ENCODE results near the gene PTGES2. TPM values are rescaled to one million over a fixed set of nuclear protein-coding genes. Genes with fewer than 3 reads are reported as not detected.
A peak's percentile ranks its signal among the peaks of the same experiment; 100 is the strongest.

The PTGES2 gene
- total RNA-seq, 4 donors from 2014 or later = 123 to 193 (median 168) TPM

- TF ChIP-seq POLR2A (IDR thresholded peaks at IDR 0.05) (no peak), CTCF (IDR thresholded peaks at IDR 0.05) (no peak)
- H3K27me3 ChIP-seq = no peaks in the 10 kb centered on the region
- no peaks in the 10 kb centered on the region for H3K36me3 ChIP-seq
- no peaks in the 10 kb centered on the region for H3K9me3 ChIP-seq
- H3K4me1 ChIP-seq = peaks cover 0 to 65% (median 10%) of the 10 kb centered on the region in 4 donors
- no peak overlapping the region for H3K4me3 ChIP-seq
- DNase-seq = no peak
- H3K27ac ChIP-seq = peak overlapping the region; percentile 59 to 89 (median 73)
Measured at GRCh38 chr9:128094950-128095544, 32.5 kb downstream of the PTGES2 start.

- H3K9me3 ChIP-seq = no peaks in the 10 kb centered on the region
- H3K4me1 ChIP-seq = peaks cover 0 to 58% (median 10%) of the 10 kb centered on the region in 4 donors
- H3K27me3 ChIP-seq = no peaks in the 10 kb centered on the region
- DNase-seq = peak; percentile 80 to 93 (median 84)
- peak overlapping the region; percentile 59 to 89 (median 73) for H3K27ac ChIP-seq
- H3K4me3 ChIP-seq = no peak overlapping the region
- no peak for TF ChIP-seq CTCF (IDR thresholded peaks at IDR 0.05)
- TF ChIP-seq POLR2A (IDR thresholded peaks at IDR 0.05) = peak in 1 of 2 donors; percentile 59
- no peaks in the 10 kb centered on the region for H3K36me3 ChIP-seq
Measured at GRCh38 chr9:128094166-128094949, 33.2 kb downstream of the PTGES2 start.

- no peaks in the 10 kb centered on the region for H3K36me3 ChIP-seq
Measured at GRCh38 chr9:128093011-128093410, 34.5 kb downstream of the PTGES2 start.

GRCh38 chr9:128092199-128092977 lies 35.1 kb downstream of the PTGES2 start:
- Histone ChIP-seq H3K36me3 (no peaks in the 10 kb centered on the region), H3K9me3 (no peaks in the 10 kb centered on the region), H3K4me1 (peaks cover 0 to 59% (median 9%) of the 10 kb centered on the region in 4 donors), H3K4me3 (no peak overlapping the region), H3K27me3 (no peaks in the 10 kb centered on the region), H3K27ac (peak overlapping the region in 2 of 4 donors; percentile 11 to 89)
- no peak for TF ChIP-seq CTCF (IDR thresholded peaks at IDR 0.05)
- no peak for TF ChIP-seq POLR2A (IDR thresholded peaks at IDR 0.05)
- DNase-seq = no peak

More at GRCh38 chr9:128093011-128093410, 34.5 kb downstream of the PTGES2 start:
- no peak for TF ChIP-seq CTCF (IDR thresholded peaks at IDR 0.05)
- TF ChIP-seq POLR2A (IDR thresholded peaks at IDR 0.05) = no peak
- H3K9me3 ChIP-seq = no peaks in the 10 kb centered on the region
- H3K27ac ChIP-seq = peak overlapping the region; percentile 59 to 89 (median 73)
- peaks cover 0 to 63% (median 9%) of the 10 kb centered on the region in 4 donors for H3K4me1 ChIP-seq
- no peak overlapping the region for H3K4me3 ChIP-seq
- H3K27me3 ChIP-seq = no peaks in the 10 kb centered on the region
- no peak for DNase-seq

GRCh38 chr9:128091571-128091970 lies 36.0 kb downstream of the PTGES2 start:
- TF ChIP-seq CTCF (IDR thresholded peaks at IDR 0.05) = no peak
- TF ChIP-seq POLR2A (IDR thresholded peaks at IDR 0.05) = no peak
- no peaks in the 10 kb centered on the region for H3K27me3 ChIP-seq
- no peaks in the 10 kb centered on the region for H3K36me3 ChIP-seq
- DNase-seq = no peak
- H3K27ac ChIP-seq = peak overlapping the region in 1 of 4 donors; percentile 11
- peaks cover 0 to 54% (median 9%) of the 10 kb centered on the region in 4 donors for H3K4me1 ChIP-seq
- no peak overlapping the region for H3K4me3 ChIP-seq
- no peaks in the 10 kb centered on the region for H3K9me3 ChIP-seq
